ENCODE measurements around the gene LRMDA.

The LRMDA gene

DNA sequence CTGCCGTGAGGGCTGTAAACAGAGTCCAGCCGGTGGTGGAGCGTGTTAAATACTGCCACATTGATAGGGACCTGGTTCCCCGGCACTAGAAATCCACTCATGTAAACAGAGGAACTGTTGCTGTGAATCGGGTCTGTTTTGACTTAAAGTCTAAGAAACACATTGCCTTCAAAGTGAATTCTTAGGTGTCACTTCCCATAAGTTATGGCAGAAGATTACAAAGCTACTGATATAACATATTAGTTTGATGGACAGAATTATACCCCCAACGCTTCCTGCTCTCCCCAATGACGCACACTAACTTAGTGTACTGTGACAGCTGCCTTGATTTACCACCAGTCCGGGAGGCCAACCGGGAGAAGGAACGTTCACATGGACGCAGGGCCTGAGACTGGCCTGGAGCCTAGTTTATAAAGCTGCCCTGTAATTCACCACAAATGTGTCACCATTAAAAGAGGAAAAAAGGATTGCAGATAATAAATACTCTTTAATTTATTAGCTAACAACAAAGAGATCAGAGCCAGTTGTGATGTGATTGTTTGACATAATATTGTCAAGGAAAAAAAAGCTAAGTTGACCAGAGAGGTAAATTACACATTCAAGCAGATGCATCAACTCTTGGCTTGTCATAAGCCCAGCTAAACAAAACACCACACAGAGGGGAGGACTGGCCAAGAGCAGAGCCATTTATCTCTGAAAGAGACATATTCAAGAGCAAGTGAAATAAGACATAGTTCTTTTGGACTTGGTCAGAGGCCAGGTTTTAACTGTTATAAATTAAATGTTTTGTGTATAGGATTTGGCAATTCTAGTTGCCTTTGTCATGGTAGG lies 820.6 kb downstream of the LRMDA start:
- no peak for DNase-seq

DNA sequence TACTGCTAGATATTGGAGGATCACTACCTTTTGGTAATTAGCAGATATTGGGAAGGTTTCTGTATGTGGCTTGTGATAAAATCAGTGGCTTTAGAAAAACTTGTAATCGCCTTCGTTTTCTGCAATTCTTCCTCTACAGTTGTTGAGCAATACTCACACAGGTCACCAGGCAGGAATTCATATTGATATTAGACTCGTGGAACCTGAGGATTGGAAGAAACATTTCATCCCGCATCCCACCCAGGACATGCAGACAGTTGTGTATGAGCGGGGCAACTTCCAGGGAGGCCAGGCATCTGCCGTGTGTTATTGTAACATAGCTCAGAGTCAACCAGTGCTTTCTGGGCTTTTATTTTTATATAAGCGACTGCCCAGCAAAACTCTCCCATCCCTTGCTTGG lies 821.3 kb downstream of the LRMDA start:
- DNase-seq, result no peak

DNA sequence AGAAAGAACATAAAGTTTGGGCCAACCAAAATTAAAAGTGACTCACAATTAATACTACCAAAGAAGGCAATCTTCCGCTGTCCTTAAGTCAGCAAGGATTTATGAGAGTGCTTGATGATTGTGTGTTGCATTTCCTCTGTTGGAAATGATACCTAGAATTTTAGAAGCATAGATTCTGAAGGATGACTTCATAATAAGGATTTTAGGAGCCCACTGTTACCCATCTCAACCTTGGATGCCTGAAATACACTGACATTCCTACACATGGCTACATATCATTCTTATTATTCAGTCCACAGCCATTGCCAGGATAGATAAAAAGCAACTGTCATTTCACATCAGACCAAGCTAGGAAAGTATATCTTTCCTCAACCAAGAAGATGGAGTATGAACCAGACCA lies 823.8 kb downstream of the LRMDA start:
- DNase-seq, result no peak

DNA sequence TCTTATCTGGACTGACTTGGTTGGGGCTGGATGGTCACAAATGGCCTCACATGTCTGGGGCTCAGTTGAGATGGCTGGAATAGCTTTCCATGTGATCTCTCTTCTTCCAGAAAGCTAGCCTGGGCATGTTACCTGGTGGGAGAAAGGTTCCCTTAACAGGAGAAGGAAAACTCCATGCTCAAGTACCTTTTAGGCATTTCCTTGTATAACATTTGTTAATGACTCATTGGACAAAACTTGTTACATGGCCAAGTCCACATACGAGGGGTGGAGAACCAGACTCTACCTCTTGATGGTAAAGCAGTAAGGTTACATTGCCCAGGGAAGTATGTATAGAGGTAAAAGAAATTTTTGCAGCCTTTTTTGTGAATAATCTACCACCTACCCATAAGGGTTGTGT lies 826.4 kb downstream of the LRMDA start:
- no peak for DNase-seq

DNA sequence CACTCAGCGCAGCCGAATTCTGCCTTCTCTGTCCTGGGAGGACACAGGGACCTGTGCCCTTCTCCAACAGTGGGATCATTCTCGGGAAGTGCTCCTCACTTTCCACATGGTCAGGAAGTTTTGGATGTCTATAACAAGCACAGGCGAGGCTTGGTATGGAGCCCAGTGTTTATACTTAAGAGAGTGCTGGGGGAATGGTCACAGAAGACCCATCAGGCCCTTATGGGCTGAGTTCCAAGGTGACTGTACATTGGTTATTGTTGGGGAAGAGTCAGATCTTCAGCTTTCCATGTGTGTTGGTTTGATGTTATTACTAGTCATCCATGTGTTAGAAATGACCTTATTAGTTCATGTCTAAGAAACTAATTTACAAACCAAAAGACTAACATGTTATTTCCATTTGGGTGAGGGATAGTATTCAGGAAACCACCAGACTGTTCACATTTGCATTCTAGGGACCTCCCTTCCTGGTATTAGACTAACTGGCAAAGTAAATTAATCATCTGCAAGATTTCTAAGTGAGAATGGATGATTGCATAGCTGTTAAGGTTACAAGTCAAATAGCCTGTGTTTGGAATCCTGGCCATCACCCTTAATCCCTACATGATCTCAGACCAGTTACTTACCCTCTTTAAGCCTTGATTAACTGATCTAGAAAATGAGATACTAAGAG lies 834.2 kb downstream of the LRMDA start:
- peak; percentile 14 for DNase-seq

DNA sequence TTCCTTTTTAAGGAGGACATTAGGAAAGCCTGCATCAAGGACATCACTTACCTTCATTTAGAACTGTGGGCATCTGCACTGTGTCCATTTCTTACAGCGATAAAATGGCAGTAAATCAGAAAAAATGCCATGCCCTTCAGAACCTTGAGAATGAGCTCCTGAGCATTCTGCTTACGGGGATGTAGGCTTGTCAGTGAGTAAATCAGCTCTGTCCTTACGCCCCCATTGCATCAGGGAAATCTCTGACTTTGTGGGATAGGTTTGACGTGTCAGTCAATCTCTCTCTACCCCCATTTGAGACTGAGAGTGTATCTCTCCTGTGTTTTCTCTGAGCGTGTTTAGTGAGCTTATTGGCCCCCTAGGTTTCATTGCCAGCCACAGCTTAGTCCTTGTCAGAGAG lies 837.1 kb downstream of the LRMDA start:
- DNase-seq, result no peak

DNA sequence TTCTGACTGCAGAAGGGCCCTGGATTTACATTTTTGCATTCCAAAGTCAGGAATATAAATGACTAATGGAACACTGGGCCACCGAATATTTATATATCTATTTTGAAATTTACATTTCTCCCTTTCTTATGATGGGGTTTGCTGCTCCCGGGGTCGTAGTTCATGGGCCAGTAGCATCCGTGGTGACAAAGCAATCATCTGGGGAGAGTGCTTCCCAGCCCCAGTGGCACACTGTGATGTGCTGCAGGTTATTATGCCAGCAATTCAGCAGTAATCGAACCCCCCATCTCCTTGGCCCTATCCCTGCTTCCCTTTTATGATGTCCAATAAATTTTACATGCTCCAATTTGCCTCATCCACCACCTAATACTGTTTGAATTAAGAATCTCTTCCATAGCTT lies 837.5 kb downstream of the LRMDA start:
- no peak for DNase-seq

DNA sequence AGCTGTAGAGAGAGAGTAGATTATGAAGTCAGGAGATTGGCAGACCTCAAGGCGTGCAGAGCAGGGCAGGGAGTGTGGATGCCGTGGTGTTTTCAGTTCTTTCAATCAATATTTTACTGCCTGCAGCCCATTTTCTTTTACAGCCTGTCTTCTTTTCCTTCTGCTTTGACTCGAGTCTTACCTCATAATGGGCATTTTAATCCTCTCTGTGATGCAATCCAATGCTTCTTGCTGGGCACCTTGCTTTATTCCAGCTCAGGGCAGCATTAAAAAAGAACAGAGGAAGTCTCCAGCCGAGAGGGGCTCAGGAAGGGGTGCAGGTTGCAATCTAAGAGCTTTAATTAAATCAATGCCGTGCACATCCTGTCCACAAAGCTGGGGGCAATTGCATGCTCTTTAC lies 839.0 kb downstream of the LRMDA start:
- no peak for DNase-seq

DNA sequence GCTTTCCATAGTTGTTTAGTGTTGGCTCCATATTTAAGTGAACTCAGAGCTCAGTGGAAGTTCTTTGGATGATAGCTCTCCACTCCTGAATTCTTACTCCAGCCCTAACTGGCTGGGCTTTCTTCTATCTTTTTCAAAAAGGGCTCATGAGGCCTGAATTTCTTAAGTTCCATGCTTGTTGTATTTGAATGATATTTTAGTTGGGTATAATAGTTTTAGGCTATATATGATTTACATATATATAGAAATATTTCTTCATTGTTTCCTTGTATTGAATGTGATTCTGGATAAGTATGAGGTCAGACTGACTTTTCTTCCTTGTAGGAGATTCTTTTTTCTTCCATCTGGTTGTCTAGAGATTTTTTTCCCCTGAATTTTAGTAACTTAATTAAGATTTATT lies 843.5 kb downstream of the LRMDA start:
- no peak for DNase-seq

DNA sequence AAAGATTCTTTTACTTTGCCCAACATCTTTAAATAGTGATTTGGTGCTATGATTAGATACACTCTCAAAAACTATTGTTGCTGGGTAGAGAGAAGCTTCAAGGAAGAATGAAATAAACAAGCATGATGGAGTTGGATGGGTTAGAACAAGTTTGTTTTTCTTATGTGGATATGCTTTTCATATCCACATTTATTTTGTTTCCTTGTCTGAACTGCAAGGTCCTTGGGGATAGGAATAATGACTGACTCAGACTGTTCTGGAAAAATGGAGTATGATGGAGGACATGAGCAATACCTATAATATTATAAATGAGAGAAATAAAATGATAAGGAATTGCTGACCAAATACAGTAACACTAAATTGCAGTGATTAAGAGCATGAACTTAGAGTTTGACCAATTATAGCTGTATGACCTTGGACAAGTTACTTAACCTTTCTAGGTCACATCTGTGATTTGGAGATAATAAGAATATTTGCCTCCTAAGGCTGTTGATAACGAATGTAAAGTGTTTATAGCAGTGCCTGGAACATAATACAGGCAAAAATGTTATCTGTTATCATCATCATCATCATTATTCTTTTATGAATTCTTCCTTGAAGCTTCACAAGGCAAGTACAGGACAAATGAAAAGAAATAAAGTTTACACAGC lies 847.5 kb downstream of the LRMDA start:
- DNase-seq, result no peak

DNA sequence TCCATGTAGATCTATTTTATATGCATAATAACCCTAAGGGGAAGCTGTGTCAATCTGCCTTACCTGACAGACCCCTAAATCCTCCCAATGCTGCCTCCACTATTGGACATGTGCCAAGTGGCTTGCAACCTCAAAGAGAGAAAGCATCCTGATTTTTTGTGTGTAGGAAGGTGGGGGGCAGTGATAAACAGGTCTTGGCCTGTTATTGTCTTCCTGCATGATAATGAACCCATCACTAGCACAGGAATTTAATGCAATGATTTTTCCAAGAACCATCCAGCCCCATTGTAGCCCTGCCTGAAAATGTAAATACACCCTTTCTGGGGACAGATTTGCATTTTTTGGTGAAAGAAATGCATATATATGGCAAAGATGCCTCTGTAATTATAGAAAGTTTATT lies 850.2 kb downstream of the LRMDA start:
- DNase-seq, result no peak

DNA sequence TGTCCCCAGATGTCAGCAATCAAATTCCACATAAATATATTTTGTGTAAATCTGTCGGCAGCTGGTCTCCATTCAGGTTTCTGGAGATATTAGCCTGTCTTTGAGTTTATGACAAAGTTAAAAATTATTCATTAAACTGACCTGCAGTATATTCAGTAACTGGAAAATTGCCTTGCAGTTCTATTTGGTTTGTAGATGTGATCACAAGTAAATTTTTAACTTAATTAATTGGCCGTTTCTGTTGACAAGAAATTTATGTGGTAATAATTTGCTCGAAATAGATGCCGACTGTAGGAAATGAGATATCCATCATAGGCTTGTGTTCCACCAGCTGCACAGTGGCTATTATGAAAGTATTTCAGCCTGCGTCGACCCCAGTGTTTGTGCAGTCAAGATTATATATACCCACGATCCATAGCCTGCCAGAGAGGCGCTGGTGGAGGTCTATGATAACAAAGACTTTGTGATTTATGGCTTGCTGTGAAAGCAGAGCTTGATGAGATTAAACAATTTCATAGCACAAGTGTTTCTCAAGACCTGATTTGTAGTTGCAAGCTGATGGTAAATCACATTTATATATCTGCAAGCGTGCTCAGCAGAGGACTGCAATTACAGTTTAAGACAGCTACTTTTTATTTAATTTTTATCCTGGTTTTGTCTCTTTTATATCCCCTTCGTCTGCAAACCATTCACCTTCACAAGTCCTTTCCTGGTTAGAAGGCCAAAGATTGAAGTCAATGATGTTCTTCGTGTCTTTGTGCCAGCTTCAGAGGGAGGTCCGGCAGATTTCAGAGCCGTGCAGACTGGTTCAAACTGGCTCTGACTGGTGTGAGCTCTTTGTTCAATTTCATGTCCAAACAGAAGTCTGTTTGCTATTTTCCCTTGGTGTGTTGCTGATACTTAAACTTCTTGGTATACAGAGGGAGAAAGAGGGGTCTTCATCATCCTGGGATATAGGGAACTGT lies 850.9 kb downstream of the LRMDA start:
- no peak for DNase-seq

DNA sequence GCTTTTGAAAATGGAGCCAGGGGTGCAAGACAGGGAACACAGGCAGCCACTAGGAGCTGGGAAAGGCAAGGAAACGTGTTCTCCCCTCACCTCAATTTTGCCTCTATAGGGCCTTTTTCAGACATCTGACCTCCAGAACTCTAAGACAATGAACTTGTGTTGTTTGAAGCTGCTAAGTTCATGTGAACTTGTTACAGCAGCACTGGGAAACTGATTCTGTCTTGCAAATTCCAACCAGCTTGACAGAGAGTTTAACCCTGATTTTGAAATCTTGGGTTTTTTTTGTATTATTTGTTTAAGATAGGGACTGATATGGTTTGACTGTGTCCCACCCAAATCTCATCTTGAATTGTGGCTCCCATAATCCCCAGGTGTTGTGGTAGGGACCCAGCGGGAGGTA lies 852.9 kb downstream of the LRMDA start:
- DNase-seq, result no peak

DNA sequence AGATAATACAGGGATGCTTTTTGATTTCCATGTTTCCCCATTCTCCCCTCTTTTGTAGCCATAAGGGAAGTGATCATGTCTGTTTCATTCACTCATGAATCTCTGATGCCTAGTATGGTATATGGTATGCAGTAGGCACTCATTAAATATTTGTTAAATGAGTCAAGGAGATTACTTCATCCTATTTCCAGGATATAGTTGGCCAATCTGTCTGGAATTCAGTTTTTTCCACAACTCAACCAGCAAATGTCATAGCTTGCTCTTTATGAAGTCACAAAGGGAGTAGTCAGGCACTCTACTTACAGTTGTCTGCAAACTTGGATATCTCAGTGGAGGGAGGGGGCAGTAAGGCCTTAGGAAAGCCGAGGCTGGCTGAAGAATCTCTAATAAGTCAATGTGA lies 853.6 kb downstream of the LRMDA start:
- DNase-seq, result no peak

DNA sequence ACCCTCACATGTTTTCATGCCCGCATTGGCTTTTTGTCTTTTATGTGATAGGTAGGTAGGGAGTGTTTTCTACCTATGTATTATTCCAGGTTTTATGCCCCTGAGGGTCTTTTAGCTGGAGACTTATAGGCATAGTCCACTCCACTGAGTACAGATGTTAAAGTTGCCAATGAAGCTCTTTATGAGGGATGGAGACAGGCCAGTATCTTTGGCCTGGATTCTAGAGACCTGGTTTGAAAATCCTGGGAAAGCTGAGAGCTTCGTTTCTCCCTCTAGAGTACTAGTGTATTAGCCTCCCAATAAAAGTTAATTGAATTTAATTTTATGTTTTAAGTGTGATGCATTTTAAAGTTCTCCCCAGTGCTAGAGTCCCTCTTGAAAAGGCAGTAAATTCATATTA lies 854.1 kb downstream of the LRMDA start:
- DNase-seq, result no peak

DNA sequence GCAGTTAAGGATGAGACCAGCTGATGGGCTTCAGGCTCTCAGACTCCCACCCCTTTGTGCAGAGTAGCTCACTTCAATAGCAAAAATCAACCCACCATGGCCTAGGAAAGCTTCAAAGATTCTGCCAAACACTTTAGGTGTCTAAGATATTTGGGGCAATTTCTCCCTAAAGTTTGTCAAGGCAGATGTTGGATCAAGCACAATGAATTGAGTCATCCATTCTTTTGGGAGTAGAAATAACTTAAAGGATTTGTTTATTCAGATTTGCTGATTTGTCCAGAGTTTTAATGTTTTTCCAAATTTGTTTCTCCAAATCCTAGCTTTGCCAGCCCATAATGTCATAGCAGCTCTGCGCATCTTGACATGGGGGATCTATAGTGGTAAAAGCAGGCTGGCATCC lies 855.1 kb downstream of the LRMDA start:
- DNase-seq, result no peak

DNA sequence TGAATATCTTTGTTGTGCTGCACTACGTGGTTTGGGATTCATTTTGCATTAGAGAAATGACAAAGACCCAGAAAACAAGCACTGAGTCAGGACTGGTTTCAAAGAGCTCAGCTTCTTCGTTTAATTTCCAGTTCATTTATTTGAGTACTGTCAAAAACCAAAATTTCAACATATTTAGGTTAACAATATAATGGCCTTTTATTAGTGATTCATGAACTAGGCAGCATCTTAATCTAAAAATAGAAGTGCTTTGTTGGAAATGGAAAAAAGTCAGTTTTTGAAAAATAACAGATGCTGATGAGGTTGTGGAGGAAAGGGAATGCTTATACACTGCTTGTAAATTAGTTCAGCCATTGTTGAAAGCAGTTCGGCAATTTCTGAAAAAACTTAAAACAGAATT lies 856.4 kb downstream of the LRMDA start:
- no peak for DNase-seq

DNA sequence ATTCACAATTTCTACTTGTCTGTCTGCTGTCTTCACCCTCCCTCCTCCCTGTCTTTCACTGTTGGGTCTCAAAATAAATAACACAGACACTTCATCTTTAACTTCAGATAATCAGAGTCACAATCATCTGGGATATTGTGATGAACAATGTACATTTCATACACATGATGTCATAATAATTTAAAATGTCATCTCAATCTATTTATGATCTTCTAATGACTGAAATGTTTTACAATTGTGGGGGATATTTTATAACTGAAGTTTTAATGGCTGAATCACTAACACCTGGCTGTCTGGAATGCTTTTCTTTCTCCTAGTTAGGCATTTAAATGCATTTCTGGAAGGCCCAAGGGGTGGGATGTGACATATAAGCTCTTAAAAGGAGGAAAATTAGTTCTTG lies 859.8 kb downstream of the LRMDA start:
- no peak for DNase-seq

DNA sequence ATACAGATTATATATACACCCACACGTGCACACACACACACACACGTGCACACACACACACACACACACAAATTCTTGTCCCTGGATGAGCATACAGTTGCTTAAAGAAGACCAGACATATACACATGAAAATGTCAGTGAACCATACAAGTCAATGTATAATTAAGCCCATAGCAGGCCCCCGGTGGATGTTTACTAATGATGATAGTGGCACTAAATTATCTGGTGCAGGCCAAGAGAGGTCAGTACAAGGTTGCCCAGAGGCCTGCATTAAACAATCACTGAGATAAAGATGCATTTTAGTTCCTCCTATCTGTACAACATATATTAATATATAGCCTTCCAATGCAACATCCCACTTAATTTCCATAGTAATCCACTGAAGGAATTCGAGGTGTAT lies 860.5 kb downstream of the LRMDA start:
- DNase-seq, result no peak

DNA sequence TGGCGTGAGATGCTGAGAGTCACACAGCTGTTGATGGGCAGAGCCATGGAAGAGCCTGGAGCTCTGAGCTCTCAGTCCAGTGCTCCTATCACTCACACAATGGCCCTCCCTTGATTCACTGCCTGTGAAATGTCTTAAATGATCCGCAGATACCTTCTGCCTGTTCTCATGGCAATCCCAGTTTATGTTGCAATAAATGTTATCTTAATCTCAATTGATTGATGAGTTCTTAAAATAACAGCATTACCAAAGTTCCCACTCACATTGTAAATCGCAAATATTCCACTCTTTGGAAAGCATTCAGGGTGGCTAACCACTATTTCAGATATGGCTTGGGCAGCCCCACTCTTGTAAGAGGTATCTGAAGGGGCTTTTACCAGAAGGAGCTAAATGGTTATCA lies 865.5 kb downstream of the LRMDA start:
- DNase-seq, result no peak

DNA sequence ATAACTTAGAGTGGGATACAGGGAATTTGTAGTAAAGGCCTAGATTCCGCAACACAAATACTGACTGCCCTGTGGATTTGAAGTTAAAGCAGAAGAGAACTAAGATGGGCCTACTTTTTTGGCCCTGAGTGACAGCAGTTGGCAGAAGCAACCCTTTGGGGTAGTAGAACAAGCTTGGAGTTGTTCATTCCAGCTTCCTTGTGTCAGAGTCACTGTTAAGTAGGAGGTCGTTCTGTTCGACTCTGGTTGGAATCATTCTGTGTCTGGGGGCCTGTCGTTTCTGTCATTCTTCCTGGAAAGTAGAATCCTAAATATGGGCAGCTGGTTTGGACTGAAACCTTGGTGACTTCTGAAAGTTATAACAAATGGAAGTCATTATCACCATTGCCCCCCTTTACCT lies 865.9 kb downstream of the LRMDA start:
- no peak for DNase-seq

DNA sequence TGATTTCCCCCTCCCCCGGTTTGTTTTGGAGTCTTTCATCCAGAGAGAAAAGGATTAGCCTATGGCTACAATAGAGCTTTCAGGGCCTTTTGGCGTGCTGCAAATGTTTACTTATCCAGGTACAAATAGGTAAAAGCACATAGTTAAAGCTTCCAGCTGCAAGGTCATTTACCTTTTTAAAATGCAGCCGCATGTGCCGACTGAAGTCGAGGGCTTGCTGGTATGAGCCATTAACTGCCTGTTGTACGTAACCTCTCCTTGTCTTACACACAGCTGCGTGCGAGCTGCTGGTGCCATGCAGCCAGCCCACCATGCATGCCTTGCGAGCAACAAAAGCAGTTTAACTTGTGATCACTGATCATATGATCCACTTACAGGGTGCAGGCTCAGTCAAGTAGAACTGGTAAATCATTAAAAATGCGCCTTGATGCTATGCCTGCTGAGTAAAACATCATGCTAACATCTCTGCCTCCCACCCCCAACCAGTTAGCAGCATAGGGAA lies 866.4 kb downstream of the LRMDA start:
- DNase-seq, result peak; percentile 50 to 61

DNA sequence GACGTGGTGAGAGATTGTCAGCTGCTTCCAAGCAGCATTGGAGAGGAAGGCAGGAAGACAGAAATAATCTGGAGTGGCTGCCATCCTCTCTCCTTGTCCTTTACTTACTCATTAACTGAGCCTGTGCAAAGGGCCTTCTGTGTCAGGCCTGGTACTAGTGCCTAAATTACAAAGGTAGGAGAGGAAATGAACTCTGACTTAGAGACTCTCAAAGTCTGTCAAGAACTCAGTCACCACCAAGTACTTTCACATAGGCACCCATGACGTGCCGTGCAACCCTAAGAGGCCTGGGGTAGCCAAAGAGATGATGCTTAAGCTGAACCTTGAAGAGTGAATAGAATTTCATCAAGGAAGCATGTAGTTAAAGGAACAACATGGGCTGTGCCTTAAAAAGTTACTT lies 866.9 kb downstream of the LRMDA start:
- no peak for DNase-seq

Measured in NCI-H526 (cell line).